HG03139 (cell line): Measurements from ENCODE around the gene OSBPL3.

ENCODE experiments used
- ATAC-seq: cut with Tn5 transposase; IDR thresholded peaks from one replicate; pipeline ENCODE4 v1.9.1; 2021; ENCODE audit not compliant: unreplicated experiment

The OSBPL3 gene

GRCh38 chr7:24834128-24834798, 145.7 kb downstream of the OSBPL3 start:
- ATAC-seq = no peak

- no peak for ATAC-seq
Observed at GRCh38 chr7:24833549-24833948, 146.4 kb downstream of the OSBPL3 start.

- ATAC-seq = no peak
Observed at GRCh38 chr7:24831240-24831639, 148.7 kb downstream of the OSBPL3 start.

- no peak for ATAC-seq
Observed at GRCh38 chr7:24830440-24831050, 149.4 kb downstream of the OSBPL3 start.

- ATAC-seq = no peak
Observed at GRCh38 chr7:24829787-24830186, 150.2 kb downstream of the OSBPL3 start.

- ATAC-seq = no peak
Observed at GRCh38 chr7:24828891-24829661, 150.9 kb downstream of the OSBPL3 start.

GRCh38 chr7:24827589-24827988, 152.4 kb downstream of the OSBPL3 start:
- no peak for ATAC-seq

GRCh38 chr7:24827027-24827426, 153.0 kb downstream of the OSBPL3 start:
- ATAC-seq = no peak

- ATAC-seq = no peak
Observed at GRCh38 chr7:24826662-24827020, 153.3 kb downstream of the OSBPL3 start.

GRCh38 chr7:24825931-24826661, 153.9 kb downstream of the OSBPL3 start:
- no peak for ATAC-seq

- no peak for ATAC-seq
Observed at GRCh38 chr7:24825381-24825794, 154.6 kb downstream of the OSBPL3 start.

GRCh38 chr7:24824896-24825295, 155.1 kb downstream of the OSBPL3 start:
- no peak for ATAC-seq

GRCh38 chr7:24824400-24824799, 155.6 kb downstream of the OSBPL3 start:
- no peak for ATAC-seq

GRCh38 chr7:24821754-24822054, 158.3 kb downstream of the OSBPL3 start:
- ATAC-seq = peak; percentile 0

- ATAC-seq = peak; percentile 76
Observed at GRCh38 chr7:24821045-24821753, 158.8 kb downstream of the OSBPL3 start.

- ATAC-seq = no peak
Observed at GRCh38 chr7:24820730-24821044, 159.3 kb downstream of the OSBPL3 start.

- ATAC-seq = peak; percentile 57
Observed at GRCh38 chr7:24819916-24820689, 159.9 kb downstream of the OSBPL3 start.

- no peak for ATAC-seq
Observed at GRCh38 chr7:24817339-24817738, 162.6 kb downstream of the OSBPL3 start.

GRCh38 chr7:24816868-24817267, 163.1 kb downstream of the OSBPL3 start:
- no peak for ATAC-seq

- no peak for ATAC-seq
Observed at GRCh38 chr7:24812305-24812945, 167.6 kb downstream of the OSBPL3 start.
